Fibroblast of lung (primary cell): Measurements from ENCODE around the gene SECISBP2L. TPM values are rescaled to one million over a fixed set of nuclear protein-coding genes. Genes with fewer than 3 reads are reported as not detected.

Experiments used
- DNase-seq, 2 donors: peaks; one replicate each; pipeline versions ENCODE4 v3.0.0 to v3.0.0-alpha.2; 2010; ENCODE audit warnings: low read depth in 2 of 2
- H2AFZ ChIP-seq: 2 replicates; pipeline ENCODE4 v1.5.1; 2012; ENCODE audit warnings: low read length, control low read depth, inconsistent platforms
- H3K27ac ChIP-seq: 2 replicates; pipeline ENCODE4 v1.5.1; 2011; ENCODE audit warnings: low read length, control low read depth; ENCODE audit not compliant: insufficient read depth
- H3K27me3 ChIP-seq: 2 replicates; pipeline ENCODE4 v1.5.1; 2011; ENCODE audit warnings: mild to moderate bottlenecking, low read length; ENCODE audit not compliant: control insufficient read depth, insufficient read depth
- H3K36me3 ChIP-seq: 2 replicates; pipeline ENCODE4 v1.5.1; 2011; ENCODE audit warnings: low read length; ENCODE audit not compliant: control insufficient read depth, insufficient read depth
- H3K4me1 ChIP-seq: 2 replicates; pipeline ENCODE4 v1.5.1; 2011; ENCODE audit warnings: low read length; ENCODE audit not compliant: control insufficient read depth, insufficient read depth; ENCODE audit errors: extremely low read depth
- H3K4me2 ChIP-seq: 2 replicates; pipeline ENCODE4 v1.5.1; 2011; ENCODE audit warnings: low read length, control low read depth; ENCODE audit not compliant: insufficient read depth; ENCODE audit errors: extremely low read depth
- H3K4me3 ChIP-seq, 4 experiments: fragments of 200-600 bp in 1 of 4; sonication (generic) in 1 of 4; replicated peaks in 1 of 4; 2 replicates each; pipeline ENCODE4 v1.5.1; 2011 to 2016; ENCODE audit warnings: low read length in 4 of 4, low read depth in 3 of 4, mild to moderate bottlenecking in 3 of 4, control low read depth in 2 of 4, inconsistent platforms in 1 of 4, mixed read lengths in 1 of 4; ENCODE audit not compliant: insufficient read depth in 1 of 4; ENCODE audit errors: control extremely low read depth in 1 of 4
- H3K79me2 ChIP-seq: 2 replicates; pipeline ENCODE4 v1.5.1; 2012; ENCODE audit warnings: mild to moderate bottlenecking, low read length, inconsistent platforms; ENCODE audit not compliant: control insufficient read depth, insufficient read depth
- H3K9ac ChIP-seq: 2 replicates; pipeline ENCODE4 v1.5.1; 2011; ENCODE audit warnings: mild to moderate bottlenecking, low read length, control low read depth; ENCODE audit not compliant: insufficient read depth
- H3K9me3 ChIP-seq: 2 replicates; pipeline ENCODE4 v1.5.1; 2012; ENCODE audit warnings: low read depth, low read length; ENCODE audit not compliant: control insufficient read depth, insufficient read depth
- H4K20me1 ChIP-seq: 2 replicates; pipeline ENCODE4 v1.5.1; 2011; ENCODE audit warnings: low read length; ENCODE audit not compliant: control insufficient read depth, insufficient read depth; ENCODE audit errors: extremely low read depth
- EZH2 ChIP-seq: IDR thresholded peaks from 2 replicates; pipeline ENCODE4 v1.5.1; 2012; ENCODE audit warnings: low read length, control low read depth, mild to moderate bottlenecking; ENCODE audit errors: missing control alignments
- polyA plus RNA-seq, 2 donors: library from polyadenylated mRNA; depleted of rRNA in 1 of 2; stranded (reverse) in 1 of 2; unstranded in 1 of 2; fragments of >200 nt; gene quantifications; 2 replicates each; pipeline ENCODE4 v1.2.1, GENCODE V29; 2011 to 2012; ENCODE audit warnings: missing spikeins in 1 of 2
- total RNA-seq: library from RNA; depleted of rRNA; stranded (reverse); fragments of >200 nt; gene quantifications from 2 replicates; pipeline ENCODE4 v1.2.1, GENCODE V29; 2014
- TF ChIP-seq, protein P1 (sequence below), 2 donors: IDR thresholded peaks in 1 of 2; conservative IDR thresholded peaks in 1 of 2; 1 replicate in 1 of 2; 2 replicates in 1 of 2; pipeline ENCODE4 v1.5.1; 2011 to 2012; ENCODE audit warnings: low read length in 2 of 2, control low read depth in 1 of 2, inconsistent platforms in 1 of 2, low read depth in 1 of 2, mild to moderate bottlenecking in 1 of 2

SECISBP2L gene
- total and polyA plus RNA-seq, 2 donors (not counting 1 experiment from before 2014, with no cell fraction given) = 25.7 to 44.3 TPM

DNA sequence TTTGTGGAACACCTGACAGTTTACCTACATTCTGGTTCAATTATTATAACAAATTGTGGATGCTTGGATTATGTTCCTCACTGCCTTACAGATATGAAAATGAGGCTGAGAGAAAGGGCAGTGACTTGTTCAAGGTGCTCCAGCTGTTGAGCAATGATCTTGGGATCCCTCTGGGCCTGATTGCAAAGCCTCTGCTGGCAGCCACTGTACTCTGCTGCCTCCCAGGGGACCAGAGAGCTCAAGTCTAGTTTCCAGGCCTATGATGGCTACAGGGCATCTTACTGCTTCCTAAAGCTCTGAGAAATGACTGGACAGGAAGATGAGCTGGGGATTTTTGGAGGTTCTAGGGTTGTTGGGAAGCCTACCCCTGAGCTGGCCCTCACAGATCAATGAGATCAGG lies 80.3 kb downstream of the SECISBP2L start:
- no peak overlapping the region for H3K9ac ChIP-seq
- H3K4me1 ChIP-seq = peaks cover 3% of the 10 kb centered on the region
- no peak overlapping the region for H3K4me3 ChIP-seq
- no peaks in the 10 kb centered on the region for H3K79me2 ChIP-seq
- no peaks in the 10 kb centered on the region for H3K9me3 ChIP-seq
- H3K27me3 ChIP-seq = no peaks in the 10 kb centered on the region
- TF ChIP-seq, protein P1, sequence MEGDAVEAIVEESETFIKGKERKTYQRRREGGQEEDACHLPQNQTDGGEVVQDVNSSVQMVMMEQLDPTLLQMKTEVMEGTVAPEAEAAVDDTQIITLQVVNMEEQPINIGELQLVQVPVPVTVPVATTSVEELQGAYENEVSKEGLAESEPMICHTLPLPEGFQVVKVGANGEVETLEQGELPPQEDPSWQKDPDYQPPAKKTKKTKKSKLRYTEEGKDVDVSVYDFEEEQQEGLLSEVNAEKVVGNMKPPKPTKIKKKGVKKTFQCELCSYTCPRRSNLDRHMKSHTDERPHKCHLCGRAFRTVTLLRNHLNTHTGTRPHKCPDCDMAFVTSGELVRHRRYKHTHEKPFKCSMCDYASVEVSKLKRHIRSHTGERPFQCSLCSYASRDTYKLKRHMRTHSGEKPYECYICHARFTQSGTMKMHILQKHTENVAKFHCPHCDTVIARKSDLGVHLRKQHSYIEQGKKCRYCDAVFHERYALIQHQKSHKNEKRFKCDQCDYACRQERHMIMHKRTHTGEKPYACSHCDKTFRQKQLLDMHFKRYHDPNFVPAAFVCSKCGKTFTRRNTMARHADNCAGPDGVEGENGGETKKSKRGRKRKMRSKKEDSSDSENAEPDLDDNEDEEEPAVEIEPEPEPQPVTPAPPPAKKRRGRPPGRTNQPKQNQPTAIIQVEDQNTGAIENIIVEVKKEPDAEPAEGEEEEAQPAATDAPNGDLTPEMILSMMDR (conservative IDR thresholded peaks at IDR 0.05 in 1 of 2, IDR thresholded peaks at IDR 0.05 in 1 of 2; ENCODE audit: low read depth in 1 of 2, low read length in 2 of 2) = peak; percentile 32 to 49
- no peak for TF ChIP-seq EZH2
- no peak overlapping the region for H3K27ac ChIP-seq
- no peaks in the 10 kb centered on the region for H3K36me3 ChIP-seq
- no peak overlapping the region for H3K4me2 ChIP-seq
- peak; percentile 52 to 72 for DNase-seq
- H4K20me1 ChIP-seq = no peaks in the 10 kb centered on the region
- no peak overlapping the region for H2AFZ ChIP-seq

DNA sequence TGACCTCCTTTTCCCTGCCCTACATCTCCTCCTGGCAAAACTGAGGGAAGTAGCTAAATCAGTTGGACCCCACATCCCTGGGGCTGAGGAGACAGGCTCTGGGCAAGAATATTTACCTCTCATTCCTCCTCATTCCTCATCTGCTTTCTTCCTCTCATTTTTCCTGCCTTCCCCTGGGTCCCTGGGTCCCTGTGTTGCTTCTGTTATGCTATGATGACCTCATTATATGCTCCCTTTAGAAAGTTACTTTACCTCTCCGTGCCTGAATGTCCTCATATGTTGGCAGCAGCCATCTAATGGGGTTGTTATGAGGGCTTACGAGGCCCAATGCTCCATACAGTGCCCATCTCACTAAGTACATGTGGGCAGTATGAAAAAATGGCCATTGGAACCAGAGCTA lies 81.3 kb downstream of the SECISBP2L start:
- Histone ChIP-seq H3K36me3 (no peaks in the 10 kb centered on the region), H2AFZ (no peak overlapping the region), H3K79me2 (no peaks in the 10 kb centered on the region), H3K4me1 (peaks cover 3% of the 10 kb centered on the region), H3K9me3 (no peaks in the 10 kb centered on the region), H3K27me3 (no peaks in the 10 kb centered on the region), H3K9ac (no peak overlapping the region), H3K27ac (no peak overlapping the region), H4K20me1 (no peaks in the 10 kb centered on the region), H3K4me2 (no peak overlapping the region), H3K4me3 (no peak overlapping the region)
- no peak for TF ChIP-seq EZH2
- TF ChIP-seq, protein P1 (conservative IDR thresholded peaks at IDR 0.05 in 1 of 2, IDR thresholded peaks at IDR 0.05 in 1 of 2; ENCODE audit: low read depth in 1 of 2, low read length in 2 of 2) = no peak
- no peak for DNase-seq

DNA sequence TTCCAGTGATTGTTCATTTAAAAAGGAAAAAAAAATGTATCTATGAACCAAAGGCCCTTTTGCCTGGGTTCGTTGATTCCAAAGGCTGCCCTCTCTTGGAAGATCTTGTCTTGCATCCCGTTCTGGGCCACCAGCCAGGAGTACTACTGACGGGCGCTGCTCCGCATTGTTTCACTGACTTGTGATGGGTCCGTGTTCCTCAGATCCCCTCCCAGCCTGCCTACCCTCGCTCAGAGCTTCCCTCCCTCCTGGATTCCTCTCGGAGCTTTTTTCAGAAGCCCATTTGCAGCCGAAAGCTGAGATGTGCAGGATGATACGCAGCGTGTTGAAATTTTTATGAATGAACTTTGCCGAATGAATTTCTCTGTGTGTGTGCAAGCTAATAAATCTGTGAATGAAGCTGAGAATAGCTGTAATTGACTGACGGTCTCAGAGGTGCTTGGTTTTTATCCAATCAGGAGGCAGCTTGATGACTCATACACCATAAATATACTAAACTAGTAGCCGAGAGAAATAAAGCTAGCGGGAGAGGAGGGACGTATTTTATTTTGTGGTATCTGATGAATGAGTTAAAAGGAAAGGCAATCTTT lies 82.6 kb downstream of the SECISBP2L start, which contains the start of gene SHC4:
Gene SHC4 (minus strand): TSS at position 396 of the 590 bp plus-strand sequence. CDS start 904 bp downstream, outside the sequence.
- peak; percentile 79 to 90 for DNase-seq
- peak within 1 kb of the TSS; percentile 36 to 91 (median 55) for H3K4me3 ChIP-seq
- H3K4me2 ChIP-seq = peak within 1 kb of the TSS; percentile 92
- H2AFZ ChIP-seq = peak within 1 kb of the TSS; percentile 87
- H3K36me3 ChIP-seq = no peaks in the 10 kb centered on the region
- H3K9me3 ChIP-seq = no peaks in the 10 kb centered on the region
- H4K20me1 ChIP-seq = no peaks in the 10 kb centered on the region
- H3K9ac ChIP-seq = peak within 1 kb of the TSS; percentile 16
- peaks cover 3% of the 10 kb centered on the region for H3K4me1 ChIP-seq
- no peaks in the 10 kb centered on the region for H3K79me2 ChIP-seq
- H3K27me3 ChIP-seq = no peaks in the 10 kb centered on the region
- no peak for TF ChIP-seq EZH2
- TF ChIP-seq, protein P1 (conservative IDR thresholded peaks at IDR 0.05 in 1 of 2, IDR thresholded peaks at IDR 0.05 in 1 of 2; ENCODE audit: low read depth in 1 of 2, low read length in 2 of 2) = peak; percentile 21 to 48
- peak within 1 kb of the TSS; percentile 1 for H3K27ac ChIP-seq
